Measurements from ENCODE around the gene UBE2L5.

DNA sequence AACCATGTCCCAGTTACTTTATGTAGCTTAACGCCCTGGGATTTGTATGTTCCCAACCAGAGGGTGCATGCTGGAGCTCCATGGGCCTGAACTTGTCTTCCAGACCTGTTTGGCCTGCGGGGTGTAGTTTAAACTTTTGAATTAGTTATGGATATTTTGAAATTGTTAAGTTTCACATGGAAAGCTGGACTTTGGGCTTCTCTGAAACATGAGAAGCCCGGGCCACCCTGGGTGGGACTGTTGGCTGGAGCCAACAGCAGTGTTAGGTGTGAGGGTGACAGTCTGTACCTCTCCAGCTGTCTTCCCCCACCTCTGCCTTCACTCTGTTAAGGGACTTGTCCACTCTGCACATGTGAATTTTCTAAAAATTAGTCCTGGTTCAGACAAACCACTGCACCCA is 1.6 kb downstream of the UBE2L5 start:
- no peak for TF ChIP-seq POLR2AphosphoS5 (IDR thresholded peaks at IDR 0.05)
- TF ChIP-seq, protein P1, sequence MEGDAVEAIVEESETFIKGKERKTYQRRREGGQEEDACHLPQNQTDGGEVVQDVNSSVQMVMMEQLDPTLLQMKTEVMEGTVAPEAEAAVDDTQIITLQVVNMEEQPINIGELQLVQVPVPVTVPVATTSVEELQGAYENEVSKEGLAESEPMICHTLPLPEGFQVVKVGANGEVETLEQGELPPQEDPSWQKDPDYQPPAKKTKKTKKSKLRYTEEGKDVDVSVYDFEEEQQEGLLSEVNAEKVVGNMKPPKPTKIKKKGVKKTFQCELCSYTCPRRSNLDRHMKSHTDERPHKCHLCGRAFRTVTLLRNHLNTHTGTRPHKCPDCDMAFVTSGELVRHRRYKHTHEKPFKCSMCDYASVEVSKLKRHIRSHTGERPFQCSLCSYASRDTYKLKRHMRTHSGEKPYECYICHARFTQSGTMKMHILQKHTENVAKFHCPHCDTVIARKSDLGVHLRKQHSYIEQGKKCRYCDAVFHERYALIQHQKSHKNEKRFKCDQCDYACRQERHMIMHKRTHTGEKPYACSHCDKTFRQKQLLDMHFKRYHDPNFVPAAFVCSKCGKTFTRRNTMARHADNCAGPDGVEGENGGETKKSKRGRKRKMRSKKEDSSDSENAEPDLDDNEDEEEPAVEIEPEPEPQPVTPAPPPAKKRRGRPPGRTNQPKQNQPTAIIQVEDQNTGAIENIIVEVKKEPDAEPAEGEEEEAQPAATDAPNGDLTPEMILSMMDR (IDR thresholded peaks at IDR 0.05), result no peak
- TF ChIP-seq POLR2A (IDR thresholded peaks at IDR 0.05), result no peak
